Panc1 (cell line): ENCODE results near the gene ST6GALNAC1.

ENCODE experiments used
- POLR2AphosphoS5 ChIP-seq: IDR thresholded peaks from 2 replicates; pipeline ENCODE4 v1.6.1; 2012; ENCODE audit warnings: mild to moderate bottlenecking, low read depth, low read length, moderate library complexity
- SIN3A ChIP-seq: IDR thresholded peaks from 2 replicates; pipeline ENCODE4 v1.6.1; 2012; ENCODE audit warnings: low read depth, mild to moderate bottlenecking, low read length, moderate library complexity, borderline replicate concordance; ENCODE audit not compliant: insufficient read depth
- TCF7L2 ChIP-seq: IDR thresholded peaks from 2 replicates; pipeline ENCODE4 v1.6.1; 2011; ENCODE audit warnings: mild to moderate bottlenecking, low read depth, low read length, inconsistent platforms
- TF ChIP-seq, protein P1 (sequence below): fragments of 450-650 bp; IDR thresholded peaks from 2 replicates; pipeline ENCODE4 v1.5.1; 2017; ENCODE audit warnings: mild to moderate bottlenecking
- TF ChIP-seq, protein P2 (sequence below), 2 experiments: IDR thresholded peaks; 2 replicates each; pipeline ENCODE4 v1.6.1; 2011 to 2012; ENCODE audit warnings: low read depth in 2 of 2, control low read depth in 1 of 2, low read length in 1 of 2, mild to moderate bottlenecking in 1 of 2, moderate library complexity in 1 of 2; ENCODE audit not compliant: insufficient read depth in 1 of 2

DNA sequence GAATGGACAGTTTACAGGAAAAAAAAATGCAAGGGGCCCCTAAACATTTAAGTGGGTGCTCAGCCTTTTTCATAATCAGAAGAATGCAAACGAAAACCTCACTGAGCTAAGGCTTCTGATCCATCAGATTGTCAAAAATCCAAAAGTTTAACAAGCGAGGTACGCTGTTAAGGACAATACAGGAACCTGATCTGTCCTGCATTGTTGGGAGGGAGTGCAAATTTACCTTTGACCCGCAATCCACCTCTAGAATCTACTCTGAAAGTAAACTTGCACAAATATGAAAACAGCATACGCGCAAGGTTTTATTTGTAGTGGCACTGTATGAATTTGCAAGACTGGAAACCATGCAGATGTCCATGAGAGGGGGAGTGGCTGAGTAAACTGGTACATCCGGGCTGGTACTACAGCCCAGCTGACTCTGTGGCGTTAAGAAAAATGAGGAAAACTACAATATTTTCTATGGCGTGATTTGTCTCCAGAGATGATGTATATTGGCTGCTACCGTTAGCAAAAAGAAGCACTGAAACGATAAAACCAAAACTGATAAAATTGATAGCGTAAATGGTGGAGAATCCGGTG, 28.8 kb upstream of the ST6GALNAC1 start:
- TF ChIP-seq, protein P1, sequence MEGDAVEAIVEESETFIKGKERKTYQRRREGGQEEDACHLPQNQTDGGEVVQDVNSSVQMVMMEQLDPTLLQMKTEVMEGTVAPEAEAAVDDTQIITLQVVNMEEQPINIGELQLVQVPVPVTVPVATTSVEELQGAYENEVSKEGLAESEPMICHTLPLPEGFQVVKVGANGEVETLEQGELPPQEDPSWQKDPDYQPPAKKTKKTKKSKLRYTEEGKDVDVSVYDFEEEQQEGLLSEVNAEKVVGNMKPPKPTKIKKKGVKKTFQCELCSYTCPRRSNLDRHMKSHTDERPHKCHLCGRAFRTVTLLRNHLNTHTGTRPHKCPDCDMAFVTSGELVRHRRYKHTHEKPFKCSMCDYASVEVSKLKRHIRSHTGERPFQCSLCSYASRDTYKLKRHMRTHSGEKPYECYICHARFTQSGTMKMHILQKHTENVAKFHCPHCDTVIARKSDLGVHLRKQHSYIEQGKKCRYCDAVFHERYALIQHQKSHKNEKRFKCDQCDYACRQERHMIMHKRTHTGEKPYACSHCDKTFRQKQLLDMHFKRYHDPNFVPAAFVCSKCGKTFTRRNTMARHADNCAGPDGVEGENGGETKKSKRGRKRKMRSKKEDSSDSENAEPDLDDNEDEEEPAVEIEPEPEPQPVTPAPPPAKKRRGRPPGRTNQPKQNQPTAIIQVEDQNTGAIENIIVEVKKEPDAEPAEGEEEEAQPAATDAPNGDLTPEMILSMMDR, result no peak
- TF ChIP-seq, protein P2, sequence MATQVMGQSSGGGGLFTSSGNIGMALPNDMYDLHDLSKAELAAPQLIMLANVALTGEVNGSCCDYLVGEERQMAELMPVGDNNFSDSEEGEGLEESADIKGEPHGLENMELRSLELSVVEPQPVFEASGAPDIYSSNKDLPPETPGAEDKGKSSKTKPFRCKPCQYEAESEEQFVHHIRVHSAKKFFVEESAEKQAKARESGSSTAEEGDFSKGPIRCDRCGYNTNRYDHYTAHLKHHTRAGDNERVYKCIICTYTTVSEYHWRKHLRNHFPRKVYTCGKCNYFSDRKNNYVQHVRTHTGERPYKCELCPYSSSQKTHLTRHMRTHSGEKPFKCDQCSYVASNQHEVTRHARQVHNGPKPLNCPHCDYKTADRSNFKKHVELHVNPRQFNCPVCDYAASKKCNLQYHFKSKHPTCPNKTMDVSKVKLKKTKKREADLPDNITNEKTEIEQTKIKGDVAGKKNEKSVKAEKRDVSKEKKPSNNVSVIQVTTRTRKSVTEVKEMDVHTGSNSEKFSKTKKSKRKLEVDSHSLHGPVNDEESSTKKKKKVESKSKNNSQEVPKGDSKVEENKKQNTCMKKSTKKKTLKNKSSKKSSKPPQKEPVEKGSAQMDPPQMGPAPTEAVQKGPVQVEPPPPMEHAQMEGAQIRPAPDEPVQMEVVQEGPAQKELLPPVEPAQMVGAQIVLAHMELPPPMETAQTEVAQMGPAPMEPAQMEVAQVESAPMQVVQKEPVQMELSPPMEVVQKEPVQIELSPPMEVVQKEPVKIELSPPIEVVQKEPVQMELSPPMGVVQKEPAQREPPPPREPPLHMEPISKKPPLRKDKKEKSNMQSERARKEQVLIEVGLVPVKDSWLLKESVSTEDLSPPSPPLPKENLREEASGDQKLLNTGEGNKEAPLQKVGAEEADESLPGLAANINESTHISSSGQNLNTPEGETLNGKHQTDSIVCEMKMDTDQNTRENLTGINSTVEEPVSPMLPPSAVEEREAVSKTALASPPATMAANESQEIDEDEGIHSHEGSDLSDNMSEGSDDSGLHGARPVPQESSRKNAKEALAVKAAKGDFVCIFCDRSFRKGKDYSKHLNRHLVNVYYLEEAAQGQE (IDR thresholded peaks at IDR 0.05; ENCODE audit: insufficient read depth in 1 of 2, low read depth in 2 of 2, low read length in 1 of 2), result no peak
- TF ChIP-seq SIN3A (no peak), TCF7L2 (no peak), POLR2AphosphoS5 (no peak)
